IMR-90 (cell line): ENCODE measurements around the gene CCL27. TPM values are rescaled to one million over a fixed set of nuclear protein-coding genes. Genes with fewer than 3 reads are reported as not detected.

ENCODE experiments used
- ATAC-seq: fragments of 200-7000 bp; cut with Tn5 transposase; 2 replicates; pipeline ENCODE4 v1.9.1; 2020; ENCODE audit warnings: low read depth, mild to moderate bottlenecking, moderate library complexity
- BruUV-seq: library from RNA; stranded (reverse); fragments of 400-500 nt; replicated peaks from 2 replicates; lab custom pipeline; 2021; lab: Mats Ljungman, UMichigan
- CTCF ChIA-PET: fragments of 300-600 bp; formaldehyde crosslinking; extraction: SDS; loops from one replicate; lab custom pipeline; 2021; ENCODE audit warnings: antibody characterized with exemption; lab: Yijun Ruan, JAX
- POLR2A ChIA-PET: fragments of 300-600 bp; sonication (Branson Sonifier 250); formaldehyde crosslinking; loops from one replicate; lab custom pipeline; 2022; ENCODE audit warnings: antibody characterized with exemption; ENCODE audit not compliant: unreplicated experiment; lab: Charles Lee
- DNase-seq: peaks from one replicate; pipeline ENCODE4 v3.0.0; 2013
- H2AFZ ChIP-seq: replicated peaks from 2 replicates; pipeline ENCODE3; 2013; ENCODE audit warnings: low read length, mild to moderate bottlenecking; ENCODE audit not compliant: poor library complexity
- H2AK5ac ChIP-seq: 2 replicates; pipeline ENCODE4 v1.6.1; 2013; ENCODE audit warnings: low read depth, low read length, inconsistent platforms
- H2AK9ac ChIP-seq: replicated peaks from 2 replicates; pipeline ENCODE3; 2013; ENCODE audit warnings: mild to moderate bottlenecking, low read depth, low read length, moderate library complexity; ENCODE audit not compliant: poor library complexity
- H2BK120ac ChIP-seq: 2 replicates; pipeline ENCODE4 v1.6.1; 2013; ENCODE audit warnings: low read depth, low read length, inconsistent platforms
- H2BK15ac ChIP-seq: 3 replicates; pipeline ENCODE4 v1.6.1; 2013; ENCODE audit warnings: low read depth, low read length, inconsistent platforms
- H2BK20ac ChIP-seq: 2 replicates; pipeline ENCODE4 v1.6.1; 2013; ENCODE audit warnings: low read depth, mild to moderate bottlenecking, inconsistent platforms, low read length, moderate library complexity
- H2BK5ac ChIP-seq: 2 replicates; pipeline ENCODE4 v1.6.1; 2013; ENCODE audit warnings: mild to moderate bottlenecking, low read depth, low read length, inconsistent platforms; ENCODE audit not compliant: poor library complexity, severe bottlenecking
- H3K14ac ChIP-seq: replicated peaks from 2 replicates; pipeline ENCODE4 v1.6.1; 2013; ENCODE audit warnings: low read depth, low read length, inconsistent platforms
- H3K18ac ChIP-seq: 2 replicates; pipeline ENCODE4 v1.6.1; 2013; ENCODE audit warnings: low read depth, low read length, control low read depth
- H3K23ac ChIP-seq: 2 replicates; pipeline ENCODE4 v1.6.1; 2013; ENCODE audit warnings: low read depth, low read length, inconsistent platforms
- H3K27ac ChIP-seq: 2 replicates; pipeline ENCODE4 v1.5.1; 2013; ENCODE audit warnings: mild to moderate bottlenecking, control low read depth, low read length; ENCODE audit not compliant: insufficient read depth
- H3K27me3 ChIP-seq: 2 replicates; pipeline ENCODE4 v1.6.1; 2013; ENCODE audit warnings: low read length; ENCODE audit not compliant: control insufficient read depth, insufficient read depth
- H3K36me3 ChIP-seq: 2 replicates; pipeline ENCODE4 v1.6.1; 2013; ENCODE audit warnings: low read length, mixed read lengths; ENCODE audit not compliant: control insufficient read depth, insufficient read depth
- H3K4ac ChIP-seq: 2 replicates; pipeline ENCODE4 v1.6.1; 2013; ENCODE audit warnings: low read depth, low read length, inconsistent platforms
- H3K4me1 ChIP-seq: 2 replicates; pipeline ENCODE4 v1.6.1; 2013; ENCODE audit warnings: low read length, mixed read lengths; ENCODE audit not compliant: control insufficient read depth, insufficient read depth
- H3K4me2 ChIP-seq: 2 replicates; pipeline ENCODE4 v1.6.1; 2013; ENCODE audit warnings: low read depth, mild to moderate bottlenecking, control low read depth, low read length, moderate library complexity
- H3K4me3 ChIP-seq: 2 replicates; pipeline ENCODE4 v1.5.1; 2013; ENCODE audit warnings: low read depth, mild to moderate bottlenecking, control low read depth, low read length, moderate library complexity; ENCODE audit not compliant: insufficient read depth
- H3K56ac ChIP-seq: 2 replicates; pipeline ENCODE4 v1.6.1; 2013; ENCODE audit warnings: low read length, inconsistent platforms; ENCODE audit not compliant: insufficient read depth; ENCODE audit errors: extremely low read depth
- H3K79me1 ChIP-seq, 2 experiments: 2 replicates each; pipeline ENCODE4 v1.6.1; 2013; ENCODE audit warnings: low read length in 2 of 2, inconsistent platforms in 1 of 2, low read depth in 1 of 2
- H3K9ac ChIP-seq: 2 replicates; pipeline ENCODE4 v1.6.1; 2013; ENCODE audit warnings: low read depth, low read length, control low read depth
- H3K9me1 ChIP-seq: 2 replicates; pipeline ENCODE4 v1.6.1; 2013; ENCODE audit warnings: low read length, inconsistent platforms; ENCODE audit not compliant: insufficient read depth
- H3K9me3 ChIP-seq: 2 replicates; pipeline ENCODE4 v1.6.1; 2013; ENCODE audit warnings: low read length; ENCODE audit not compliant: control insufficient read depth, insufficient read depth
- H4K20me1 ChIP-seq: 2 replicates; pipeline ENCODE4 v1.6.1; 2013; ENCODE audit warnings: low read length, inconsistent platforms; ENCODE audit not compliant: insufficient read depth
- H4K5ac ChIP-seq: 2 replicates; pipeline ENCODE4 v1.6.1; 2013; ENCODE audit warnings: mild to moderate bottlenecking, low read depth, low read length, control low read depth
- H4K8ac ChIP-seq, 2 experiments: 2 replicates each; pipeline ENCODE4 v1.6.1; 2013; ENCODE audit warnings: low read depth in 2 of 2, low read length in 2 of 2, control low read depth in 1 of 2, inconsistent platforms in 1 of 2
- H4K91ac ChIP-seq: 2 replicates; pipeline ENCODE4 v1.6.1; 2013; ENCODE audit warnings: low read depth, low read length, inconsistent platforms; ENCODE audit not compliant: insufficient read depth
- BHLHE40 ChIP-seq: fragments of 150-350 bp; IDR thresholded peaks from 2 replicates; pipeline ENCODE4 v1.6.1; 2016; ENCODE audit warnings: mild to moderate bottlenecking, low read depth, low read length
- CHD1 ChIP-seq: IDR thresholded peaks from 2 replicates; pipeline ENCODE4 v1.6.1; 2012; ENCODE audit warnings: low read depth, low read length, improper control_type of control experiment
- ELK1 ChIP-seq: fragments of 150-350 bp; IDR thresholded peaks from 2 replicates; pipeline ENCODE4 v1.6.1; 2016; ENCODE audit warnings: low read depth, mild to moderate bottlenecking, low read length, moderate library complexity, borderline replicate concordance
- FOS ChIP-seq: fragments of 150-350 bp; IDR thresholded peaks from 2 replicates; pipeline ENCODE4 v1.6.1; 2016; ENCODE audit warnings: low read depth, low read length
- MAFK ChIP-seq: IDR thresholded peaks from 2 replicates; pipeline ENCODE4 v1.6.1; 2012; ENCODE audit warnings: low read depth, low read length, improper control_type of control experiment
- MAZ ChIP-seq: IDR thresholded peaks from 2 replicates; pipeline ENCODE4 v1.6.1; 2012; ENCODE audit warnings: low read depth, mild to moderate bottlenecking, low read length, improper control_type of control experiment, moderate library complexity, borderline replicate concordance
- MXI1 ChIP-seq: IDR thresholded peaks from 2 replicates; pipeline ENCODE4 v1.6.1; 2012; ENCODE audit warnings: low read depth, mild to moderate bottlenecking, low read length, moderate library complexity, borderline replicate concordance
- NFE2L2 ChIP-seq: fragments of 150-350 bp; IDR thresholded peaks from 2 replicates; pipeline ENCODE4 v1.6.1; 2016; ENCODE audit warnings: low read depth, mild to moderate bottlenecking, low read length
- RAD21 ChIP-seq: IDR thresholded peaks from 2 replicates; pipeline ENCODE4 v1.6.1; 2012; ENCODE audit warnings: low read length, improper control_type of control experiment
- RCOR1 ChIP-seq: IDR thresholded peaks from 2 replicates; pipeline ENCODE4 v1.6.1; 2012; ENCODE audit warnings: mild to moderate bottlenecking, low read length, improper control_type of control experiment; ENCODE audit not compliant: insufficient replicate concordance
- RFX5 ChIP-seq: IDR thresholded peaks from 2 replicates; pipeline ENCODE4 v1.8.0; 2012; ENCODE audit warnings: low read depth, mild to moderate bottlenecking, low read length, moderate library complexity
- SMC3 ChIP-seq: fragments of 150-350 bp; IDR thresholded peaks from 2 replicates; pipeline ENCODE4 v1.6.1; 2016; ENCODE audit warnings: low read depth, mild to moderate bottlenecking, antibody characterized with exemption, low read length, moderate library complexity
- USF2 ChIP-seq: fragments of 150-350 bp; IDR thresholded peaks from 2 replicates; pipeline ENCODE4 v1.6.1; 2017; ENCODE audit warnings: mild to moderate bottlenecking, antibody characterized with exemption, low read length, low read depth
- WGBS, 2 experiments: methylation state at CpG; one replicate each; pipeline versions ENCODE4 v1.1.5 to v1.1.7; 2013; ENCODE audit warnings: missing lambda C conversion rate in 2 of 2; ENCODE audit not compliant: insufficient read length in 1 of 2; ENCODE audit errors: extremely low coverage in 2 of 2; 5-methylcytosine and 5-hydroxymethylcytosine counted together
- dilution Hi-C: fragments of 300-500 bp; cut with HindIII; formaldehyde crosslinking; loops from one replicate; pipeline ENCODE4 v1.14.3; 2018; ENCODE audit warnings: low sequenced_read_pairs; ENCODE audit not compliant: unreplicated experiment
- in situ Hi-C: fragments of 300-500 bp; cut with MboI; formaldehyde crosslinking; loops from 3 replicates; pipeline ENCODE4 v1.14.3; 2019; ENCODE audit warnings: low sequenced_read_pairs, inconsistent platforms, mixed read lengths
- intact Hi-C: fragments of 100-400 bp; cut with micrococcal nuclease; formaldehyde crosslinking; loops from 2 replicates; pipeline ENCODE4 v1.10.0; 2022
- polyA plus RNA-seq, 3 experiments: library from polyadenylated mRNA; depleted of rRNA; stranded (reverse); fragments of >200 nt; gene quantifications; 2 replicates each; pipeline ENCODE4 v1.2.3, GENCODE V29; 2012; ENCODE audit warnings: low replicate concordance in 1 of 3
- total RNA-seq: library from RNA; depleted of rRNA; stranded (reverse); fragments of >200 nt; gene quantifications from 2 replicates; pipeline ENCODE4 v1.2.3, GENCODE V29; 2012

CCL27 gene
- total and polyA plus RNA-seq, 2 of the 4 experiments (the other 2 are of a cell fraction) = 0.18 to 0.26 TPM

DNA sequence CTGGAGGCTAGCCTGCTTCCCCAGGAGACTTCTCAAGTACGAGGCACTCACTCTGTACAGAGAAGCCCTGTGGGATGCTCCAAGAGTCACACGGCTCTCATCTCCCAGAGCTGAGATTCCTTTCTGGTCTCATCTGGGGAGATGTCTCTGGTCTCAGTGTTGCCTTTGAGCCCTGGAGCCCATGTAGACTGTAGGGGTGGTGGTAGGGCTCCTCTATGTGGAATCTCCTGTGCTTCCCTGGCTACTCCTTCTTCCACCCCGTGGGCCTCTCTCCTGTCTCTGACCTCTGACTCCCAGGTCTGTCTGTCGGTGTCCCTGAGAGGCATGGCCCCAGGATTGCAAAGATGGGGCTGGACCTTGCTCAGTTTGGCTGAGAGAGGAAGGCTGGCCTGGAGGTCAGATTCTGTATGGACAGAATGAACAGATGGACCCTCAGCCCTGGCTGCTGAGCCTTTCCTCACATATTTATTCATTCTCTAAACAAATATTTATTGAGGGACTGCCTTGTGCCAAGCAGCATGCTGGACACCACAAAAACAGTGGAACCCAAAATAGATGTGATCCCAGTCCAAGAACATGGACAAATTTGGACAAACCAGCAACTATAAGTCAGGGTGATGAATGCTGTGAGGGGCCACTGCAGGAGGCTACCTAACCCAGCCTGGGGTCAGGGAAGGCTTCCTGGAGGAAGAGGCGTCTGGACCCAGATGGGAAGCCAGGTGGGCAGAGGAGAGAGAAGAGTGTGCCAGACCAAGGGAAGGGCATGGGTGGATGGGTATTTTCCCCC is 26.1 kb upstream of the CCL27 start:
- POLR2A ChIA-PET = no interaction called here
- no peak overlapping the region for H3K4me3 ChIP-seq
- 0 out of 2 replicates have a peak, but pooled peaks cover 7% of the 10 kb centered on the region for H3K9me1 ChIP-seq
- BruUV-seq = no TSS peak
- no peak overlapping the region for H3K56ac ChIP-seq
- H3K27me3 ChIP-seq = no peaks in the 10 kb centered on the region
- no peaks in the 10 kb centered on the region for H3K9me3 ChIP-seq
- no peak overlapping the region for H3K4ac ChIP-seq
- no peak overlapping the region for H3K9ac ChIP-seq
- H2AK9ac ChIP-seq = no peak overlapping the region
- dilution Hi-C loops (no loop called here), in situ Hi-C loops (no loop called here), intact Hi-C loops (no loop called here)
- TF ChIP-seq USF2 (no peak), RFX5 (no peak), MAZ (no peak), RCOR1 (no peak), RAD21 (no peak), SMC3 (no peak), MAFK (no peak), ELK1 (no peak), MXI1 (no peak), BHLHE40 (no peak), FOS (no peak), CHD1 (no peak), NFE2L2 (no peak)
- CTCF ChIA-PET = interaction anchor here (1.0 kb wide), 1 partner anchor 14 kb away, joined by 3 read pairs; no protein-coding TSS in a partner anchor
- H2BK120ac ChIP-seq = no peak overlapping the region
- H3K4me1 ChIP-seq = no peaks in the 10 kb centered on the region; the same call in 1 of the 2 replicates
- no peak overlapping the region for H3K4me2 ChIP-seq
- H3K27ac ChIP-seq = no peak overlapping the region
- no peak overlapping the region for H4K91ac ChIP-seq
- no peak overlapping the region for H2AFZ ChIP-seq
- no peaks in the 10 kb centered on the region for H3K36me3 ChIP-seq
- H4K8ac ChIP-seq = no peak overlapping the region
- H2BK15ac ChIP-seq = no peak overlapping the region
- no peaks in the 10 kb centered on the region for H3K79me1 ChIP-seq
- no peak overlapping the region for H3K23ac ChIP-seq
- ATAC-seq (no peak), DNase-seq (no peak)
- no peak overlapping the region for H2BK5ac ChIP-seq
- H4K5ac ChIP-seq = no peak overlapping the region
- H2BK20ac ChIP-seq = no peak overlapping the region
- H4K20me1 ChIP-seq = no peaks in the 10 kb centered on the region; the same call in 1 of the 2 replicates
- H2AK5ac ChIP-seq = no peak overlapping the region
- no CpG with 5 or more reads among the region's 5 CpGs for WGBS, 2 experiments
- no peak overlapping the region for H3K18ac ChIP-seq
- H3K14ac ChIP-seq = no peak overlapping the region
